Fibroblast of lung (primary cell): ENCODE data around the gene ADAMTS17. TPM values are rescaled to one million over a fixed set of nuclear protein-coding genes. Genes with fewer than 3 reads are reported as not detected.

Experiments used
- DNase-seq, 2 donors: peaks; one replicate each; pipeline versions ENCODE4 v3.0.0 to v3.0.0-alpha.2; 2010; ENCODE audit warnings: low read depth in 2 of 2
- H2AFZ ChIP-seq: 2 replicates; pipeline ENCODE4 v1.5.1; 2012; ENCODE audit warnings: low read length, control low read depth, inconsistent platforms
- H3K27ac ChIP-seq: 2 replicates; pipeline ENCODE4 v1.5.1; 2011; ENCODE audit warnings: low read length, control low read depth; ENCODE audit not compliant: insufficient read depth
- H3K27me3 ChIP-seq: 2 replicates; pipeline ENCODE4 v1.5.1; 2011; ENCODE audit warnings: mild to moderate bottlenecking, low read length; ENCODE audit not compliant: control insufficient read depth, insufficient read depth
- H3K36me3 ChIP-seq: 2 replicates; pipeline ENCODE4 v1.5.1; 2011; ENCODE audit warnings: low read length; ENCODE audit not compliant: control insufficient read depth, insufficient read depth
- H3K4me1 ChIP-seq: 2 replicates; pipeline ENCODE4 v1.5.1; 2011; ENCODE audit warnings: low read length; ENCODE audit not compliant: control insufficient read depth, insufficient read depth; ENCODE audit errors: extremely low read depth
- H3K4me2 ChIP-seq: 2 replicates; pipeline ENCODE4 v1.5.1; 2011; ENCODE audit warnings: low read length, control low read depth; ENCODE audit not compliant: insufficient read depth; ENCODE audit errors: extremely low read depth
- H3K4me3 ChIP-seq, 4 experiments: fragments of 200-600 bp in 1 of 4; sonication (generic) in 1 of 4; replicated peaks in 1 of 4; 2 replicates each; pipeline ENCODE4 v1.5.1; 2011 to 2016; ENCODE audit warnings: low read length in 4 of 4, low read depth in 3 of 4, mild to moderate bottlenecking in 3 of 4, control low read depth in 2 of 4, inconsistent platforms in 1 of 4, mixed read lengths in 1 of 4; ENCODE audit not compliant: insufficient read depth in 1 of 4; ENCODE audit errors: control extremely low read depth in 1 of 4
- H3K79me2 ChIP-seq: 2 replicates; pipeline ENCODE4 v1.5.1; 2012; ENCODE audit warnings: mild to moderate bottlenecking, low read length, inconsistent platforms; ENCODE audit not compliant: control insufficient read depth, insufficient read depth
- H3K9ac ChIP-seq: 2 replicates; pipeline ENCODE4 v1.5.1; 2011; ENCODE audit warnings: mild to moderate bottlenecking, low read length, control low read depth; ENCODE audit not compliant: insufficient read depth
- H3K9me3 ChIP-seq: 2 replicates; pipeline ENCODE4 v1.5.1; 2012; ENCODE audit warnings: low read depth, low read length; ENCODE audit not compliant: control insufficient read depth, insufficient read depth
- H4K20me1 ChIP-seq: 2 replicates; pipeline ENCODE4 v1.5.1; 2011; ENCODE audit warnings: low read length; ENCODE audit not compliant: control insufficient read depth, insufficient read depth; ENCODE audit errors: extremely low read depth
- EZH2 ChIP-seq: IDR thresholded peaks from 2 replicates; pipeline ENCODE4 v1.5.1; 2012; ENCODE audit warnings: low read length, control low read depth, mild to moderate bottlenecking; ENCODE audit errors: missing control alignments
- polyA plus RNA-seq, 2 donors: library from polyadenylated mRNA; depleted of rRNA in 1 of 2; stranded (reverse) in 1 of 2; unstranded in 1 of 2; fragments of >200 nt; gene quantifications; 2 replicates each; pipeline ENCODE4 v1.2.1, GENCODE V29; 2011 to 2012; ENCODE audit warnings: missing spikeins in 1 of 2
- total RNA-seq: library from RNA; depleted of rRNA; stranded (reverse); fragments of >200 nt; gene quantifications from 2 replicates; pipeline ENCODE4 v1.2.1, GENCODE V29; 2014
- TF ChIP-seq, protein P1 (sequence below), 2 donors: IDR thresholded peaks in 1 of 2; conservative IDR thresholded peaks in 1 of 2; 1 replicate in 1 of 2; 2 replicates in 1 of 2; pipeline ENCODE4 v1.5.1; 2011 to 2012; ENCODE audit warnings: low read length in 2 of 2, control low read depth in 1 of 2, inconsistent platforms in 1 of 2, low read depth in 1 of 2, mild to moderate bottlenecking in 1 of 2

The ADAMTS17 gene
- total and polyA plus RNA-seq, 2 donors (not counting 1 experiment from before 2014, with no cell fraction given): 0.09 to 0.17 TPM

DNA sequence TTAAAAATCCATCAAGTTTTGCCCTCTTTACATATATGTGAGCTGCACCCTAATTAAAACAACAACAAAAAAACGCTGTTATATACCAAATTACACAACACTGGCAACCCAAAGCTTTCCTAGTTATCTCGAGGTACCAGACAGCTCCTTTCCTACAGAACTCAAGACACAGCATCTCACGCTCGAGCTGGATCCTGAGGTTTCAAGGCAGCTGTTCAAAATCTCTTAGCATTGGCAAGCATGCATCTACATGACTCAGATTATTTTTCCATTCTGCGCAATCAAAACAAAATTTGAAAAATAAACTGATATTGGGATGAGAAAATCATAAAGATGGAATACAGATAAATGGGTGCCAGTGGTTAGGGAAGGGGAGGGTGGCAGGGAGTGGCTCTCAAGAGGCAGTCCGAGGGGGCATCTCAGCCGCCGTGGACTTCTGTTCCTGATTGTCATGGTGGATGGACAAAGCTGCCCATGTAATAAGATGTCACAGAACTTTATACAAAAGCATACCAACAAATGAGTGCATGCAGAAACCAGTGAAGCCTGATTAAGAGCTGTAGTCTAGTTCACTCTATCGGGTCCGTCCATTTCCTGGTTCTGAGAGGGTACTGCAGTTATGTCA, 91.5 kb downstream of the ADAMTS17 start:
- Histone ChIP-seq H3K36me3 (no peaks in the 10 kb centered on the region), H3K4me2 (no peak overlapping the region), H3K4me1 (no peaks in the 10 kb centered on the region), H3K79me2 (no peaks in the 10 kb centered on the region), H3K9ac (no peak overlapping the region), H3K27ac (no peak overlapping the region), H3K27me3 (no peaks in the 10 kb centered on the region), H2AFZ (no peak overlapping the region), H3K9me3 (no peaks in the 10 kb centered on the region), H4K20me1 (no peaks in the 10 kb centered on the region), H3K4me3 (no peak overlapping the region)
- TF ChIP-seq, protein P1, sequence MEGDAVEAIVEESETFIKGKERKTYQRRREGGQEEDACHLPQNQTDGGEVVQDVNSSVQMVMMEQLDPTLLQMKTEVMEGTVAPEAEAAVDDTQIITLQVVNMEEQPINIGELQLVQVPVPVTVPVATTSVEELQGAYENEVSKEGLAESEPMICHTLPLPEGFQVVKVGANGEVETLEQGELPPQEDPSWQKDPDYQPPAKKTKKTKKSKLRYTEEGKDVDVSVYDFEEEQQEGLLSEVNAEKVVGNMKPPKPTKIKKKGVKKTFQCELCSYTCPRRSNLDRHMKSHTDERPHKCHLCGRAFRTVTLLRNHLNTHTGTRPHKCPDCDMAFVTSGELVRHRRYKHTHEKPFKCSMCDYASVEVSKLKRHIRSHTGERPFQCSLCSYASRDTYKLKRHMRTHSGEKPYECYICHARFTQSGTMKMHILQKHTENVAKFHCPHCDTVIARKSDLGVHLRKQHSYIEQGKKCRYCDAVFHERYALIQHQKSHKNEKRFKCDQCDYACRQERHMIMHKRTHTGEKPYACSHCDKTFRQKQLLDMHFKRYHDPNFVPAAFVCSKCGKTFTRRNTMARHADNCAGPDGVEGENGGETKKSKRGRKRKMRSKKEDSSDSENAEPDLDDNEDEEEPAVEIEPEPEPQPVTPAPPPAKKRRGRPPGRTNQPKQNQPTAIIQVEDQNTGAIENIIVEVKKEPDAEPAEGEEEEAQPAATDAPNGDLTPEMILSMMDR (conservative IDR thresholded peaks at IDR 0.05 in 1 of 2, IDR thresholded peaks at IDR 0.05 in 1 of 2; ENCODE audit: low read depth in 1 of 2, low read length in 2 of 2): no peak
- no peak for TF ChIP-seq EZH2
- peak in 1 of 2 donors; percentile 9 for DNase-seq

DNA sequence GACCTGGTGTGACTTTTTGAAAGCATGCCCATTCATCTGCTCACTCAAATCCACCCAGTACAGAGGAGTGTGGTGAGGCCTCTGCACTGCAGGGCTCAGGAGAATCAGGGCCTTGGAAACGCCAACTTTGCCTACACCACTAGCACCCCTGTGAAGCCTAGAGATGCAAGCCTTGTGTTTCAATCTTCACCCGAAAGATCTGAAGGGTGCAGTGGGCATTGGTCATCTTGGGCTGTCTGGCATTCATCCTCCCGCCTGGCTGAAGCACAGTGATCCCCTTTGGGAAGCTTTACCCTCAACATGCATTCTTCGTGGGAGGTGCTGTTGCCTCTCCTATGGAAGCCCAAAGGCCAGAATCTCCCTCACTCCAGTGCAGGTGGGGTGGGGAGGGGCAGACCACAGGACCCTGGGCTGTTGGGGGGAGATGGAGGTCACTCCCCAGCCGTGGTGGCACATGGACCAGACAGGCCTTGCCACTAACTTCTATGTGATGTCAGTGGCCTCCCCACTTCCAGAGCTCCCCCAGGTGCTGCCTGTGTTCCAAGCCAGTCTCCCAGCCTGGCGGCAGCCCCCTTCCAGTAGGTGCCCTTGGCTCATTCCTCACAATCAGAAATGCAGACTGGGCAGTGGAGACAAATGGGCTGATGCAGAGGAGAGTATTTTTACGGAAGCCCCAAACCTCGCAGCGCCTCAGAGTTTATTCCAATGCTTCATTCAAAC, 92.5 kb downstream of the ADAMTS17 start:
- Histone ChIP-seq H3K36me3 (no peaks in the 10 kb centered on the region), H3K9ac (no peak overlapping the region), H3K27me3 (no peaks in the 10 kb centered on the region), H3K27ac (no peak overlapping the region), H3K9me3 (no peaks in the 10 kb centered on the region), H3K79me2 (no peaks in the 10 kb centered on the region), H4K20me1 (no peaks in the 10 kb centered on the region), H3K4me3 (no peak overlapping the region), H2AFZ (no peak overlapping the region), H3K4me1 (no peaks in the 10 kb centered on the region), H3K4me2 (no peak overlapping the region)
- no peak for DNase-seq
- TF ChIP-seq, protein P1 (conservative IDR thresholded peaks at IDR 0.05 in 1 of 2, IDR thresholded peaks at IDR 0.05 in 1 of 2; ENCODE audit: low read depth in 1 of 2, low read length in 2 of 2): no peak

DNA sequence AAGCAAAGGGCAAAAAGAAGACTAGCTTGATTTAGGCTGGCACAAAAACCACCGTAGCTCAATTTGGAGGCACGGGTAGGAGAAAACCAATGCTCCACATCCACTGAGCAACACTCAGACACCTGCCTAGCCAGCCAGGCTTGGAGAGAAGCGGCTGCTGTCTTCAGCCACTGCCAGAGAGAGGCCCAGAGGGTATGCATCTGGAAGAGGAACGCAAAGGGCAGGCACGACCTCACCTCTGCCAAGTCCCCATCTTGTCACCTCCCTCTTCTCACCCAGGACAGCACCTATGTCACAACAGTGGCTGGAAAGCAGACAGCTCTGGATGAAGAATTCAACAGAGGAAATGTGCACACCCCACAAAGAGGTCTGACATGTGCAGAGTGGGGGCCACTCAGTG, 93.5 kb downstream of the ADAMTS17 start:
- Histone ChIP-seq H3K27me3 (no peaks in the 10 kb centered on the region), H2AFZ (no peak overlapping the region), H3K79me2 (no peaks in the 10 kb centered on the region), H4K20me1 (no peaks in the 10 kb centered on the region), H3K36me3 (no peaks in the 10 kb centered on the region), H3K27ac (no peak overlapping the region), H3K9ac (no peak overlapping the region), H3K9me3 (no peaks in the 10 kb centered on the region), H3K4me2 (no peak overlapping the region), H3K4me3 (no peak overlapping the region), H3K4me1 (no peaks in the 10 kb centered on the region)
- DNase-seq: no peak
- TF ChIP-seq EZH2: no peak
- TF ChIP-seq, protein P1 (conservative IDR thresholded peaks at IDR 0.05 in 1 of 2, IDR thresholded peaks at IDR 0.05 in 1 of 2; ENCODE audit: low read depth in 1 of 2, low read length in 2 of 2): no peak
